SK-N-SH (cell line): Measurements from ENCODE around the gene PLBD2. TPM values are rescaled to one million over a fixed set of nuclear protein-coding genes. Genes with fewer than 3 reads are reported as not detected.

Experiments used
- CTCF ChIA-PET: fragments of 300-600, 350-600 bp; formaldehyde crosslinking; extraction: SDS; loops from one replicate; lab custom pipeline; 2021; lab: Yijun Ruan, JAX
- POLR2A ChIA-PET: fragments of 350-600 bp; sonication (Branson Sonifier 250); formaldehyde crosslinking; extraction: SDS; loops from one replicate; lab custom pipeline; 2020; ENCODE audit warnings: antibody characterized with exemption, inconsistent platforms; lab: Yijun Ruan, JAX
- DNase-seq: peaks from one replicate; pipeline ENCODE4 v3.0.0; 2012
- H2AFZ ChIP-seq: fragments of 200-600 bp; sonication (generic); 2 replicates; pipeline ENCODE4 v1.8.1; 2016; ENCODE audit warnings: antibody characterized with exemption, mild to moderate bottlenecking, low read depth
- H3F3A ChIP-seq: fragments of 200-600 bp; sonication (generic); replicated peaks from 2 replicates; pipeline ENCODE3; 2016; ENCODE audit warnings: antibody characterized with exemption, mild to moderate bottlenecking; ENCODE audit not compliant: insufficient read depth
- H3K27ac ChIP-seq, 2 experiments: fragments of 200-500 bp in 1 of 2; fragments of 200-600 bp in 1 of 2; sonication (Bioruptor generic) in 1 of 2; sonication (generic), shearing (Covaris generic) in 1 of 2; 2 replicates each; pipeline versions ENCODE4 v1.5.1 to v1.6.1; 2014 to 2016; ENCODE audit warnings: low read depth in 2 of 2, inconsistent platforms in 1 of 2, low read length in 1 of 2, mild to moderate bottlenecking in 1 of 2, mixed read lengths in 1 of 2
- H3K27me3 ChIP-seq: fragments of 200-600 bp; sonication (generic), shearing (Covaris generic); 2 replicates; pipeline ENCODE4 v1.6.1; 2016; ENCODE audit warnings: mixed run types; ENCODE audit not compliant: insufficient read depth
- H3K36me3 ChIP-seq, 2 experiments: fragments of 200-500 bp in 1 of 2; fragments of 200-600 bp in 1 of 2; sonication (Bioruptor generic) in 1 of 2; sonication (generic) in 1 of 2; replicated peaks in 1 of 2; 2 replicates each; pipeline versions ENCODE3 to v1.5.1; 2014 to 2016; ENCODE audit warnings: low read length in 1 of 2, mild to moderate bottlenecking in 1 of 2; ENCODE audit not compliant: insufficient read depth in 2 of 2, control insufficient read depth in 1 of 2
- H3K4me1 ChIP-seq, 2 experiments: fragments of 200-500 bp in 1 of 2; fragments of 200-600 bp in 1 of 2; sonication (Bioruptor generic) in 1 of 2; sonication (generic), shearing (Covaris generic) in 1 of 2; 2 replicates each; pipeline versions ENCODE4 v1.5.1 to v1.6.1; 2014 to 2016; ENCODE audit warnings: low read depth in 1 of 2, low read length in 1 of 2, mixed run types in 1 of 2; ENCODE audit not compliant: insufficient read depth in 2 of 2, control insufficient read depth in 1 of 2
- H3K4me2 ChIP-seq: fragments of 200-600 bp; sonication (generic), shearing (Covaris generic); 2 replicates; pipeline ENCODE4 v1.6.1; 2017; ENCODE audit warnings: mixed run types
- H3K4me3 ChIP-seq, 2 experiments: fragments of 200-500 bp in 1 of 2; fragments of 200-600 bp in 1 of 2; sonication (Bioruptor generic) in 1 of 2; sonication (generic), shearing (Covaris generic) in 1 of 2; 2 replicates each; pipeline versions ENCODE4 v1.5.1 to v1.8.1; 2014 to 2016; ENCODE audit warnings: low read depth in 2 of 2, inconsistent platforms in 1 of 2, low read length in 1 of 2, mild to moderate bottlenecking in 1 of 2, mixed read lengths in 1 of 2, moderate library complexity in 1 of 2
- H3K79me2 ChIP-seq: fragments of 200-600 bp; sonication (generic); 2 replicates; pipeline ENCODE4 v1.8.1; 2017; ENCODE audit warnings: mild to moderate bottlenecking; ENCODE audit not compliant: insufficient read depth
- H3K9ac ChIP-seq: fragments of 200-600 bp; sonication (generic); 2 replicates; pipeline ENCODE4 v1.6.1; 2017; ENCODE audit warnings: mixed run types
- H3K9me2 ChIP-seq: fragments of 200-600 bp; sonication (generic); 2 replicates; pipeline ENCODE4 v1.6.1; 2017; ENCODE audit warnings: mixed run types
- H3K9me3 ChIP-seq: fragments of 200-600 bp; sonication (generic); 2 replicates; pipeline ENCODE4 v1.6.1; 2017; ENCODE audit warnings: mixed run types, mild to moderate bottlenecking, moderate library complexity
- H4K20me1 ChIP-seq: fragments of 200-600 bp; sonication (generic); 2 replicates; pipeline ENCODE4 v1.6.1; 2017; ENCODE audit warnings: mild to moderate bottlenecking, mixed run types; ENCODE audit not compliant: insufficient read depth
- CHD2 ChIP-seq: fragments of 150-350 bp; IDR thresholded peaks from 2 replicates; pipeline ENCODE4 v1.6.1; 2018; ENCODE audit warnings: low read length; ENCODE audit not compliant: partially characterized antibody
- ELF1 ChIP-seq: IDR thresholded peaks from 2 replicates; pipeline ENCODE4 v1.4.0; 2012
- FOSL2 ChIP-seq: IDR thresholded peaks from 2 replicates; pipeline ENCODE4 v1.4.0; 2012; ENCODE audit warnings: low read depth, mild to moderate bottlenecking, moderate library complexity, borderline replicate concordance
- FOXJ3 ChIP-seq: sonication (generic); formaldehyde crosslinking; IDR thresholded peaks from 2 replicates; pipeline ENCODE4 v1.5.1; 2020; ENCODE audit warnings: mild to moderate bottlenecking, missing genetic modification reagents
- FOXM1 ChIP-seq: IDR thresholded peaks from 2 replicates; pipeline ENCODE4 v1.4.0; 2012; ENCODE audit warnings: low read depth, mild to moderate bottlenecking
- GABPA ChIP-seq: IDR thresholded peaks from 2 replicates; pipeline ENCODE4 v1.4.0; 2012; ENCODE audit warnings: low read depth, mild to moderate bottlenecking
- GATA2 ChIP-seq: sonication (generic); formaldehyde crosslinking; IDR thresholded peaks from 2 replicates; pipeline ENCODE4 v1.5.0; 2020; ENCODE audit warnings: mild to moderate bottlenecking, missing genetic modification reagents
- IRF3 ChIP-seq: fragments of 150-350 bp; IDR thresholded peaks from 2 replicates; pipeline ENCODE4 v1.6.1; 2016; ENCODE audit warnings: mild to moderate bottlenecking, low read depth, low read length
- JUND ChIP-seq: IDR thresholded peaks from 2 replicates; pipeline ENCODE4 v1.4.0; 2012
- MXI1 ChIP-seq: IDR thresholded peaks from 2 replicates; pipeline ENCODE4 v1.6.1; 2012; ENCODE audit warnings: mild to moderate bottlenecking, low read depth, low read length, improper control_type of control experiment
- NFIC ChIP-seq: IDR thresholded peaks from 2 replicates; pipeline ENCODE4 v1.4.0; 2012; ENCODE audit warnings: borderline replicate concordance
- PBX3 ChIP-seq: IDR thresholded peaks from 2 replicates; pipeline ENCODE4; 2012
- POLR2AphosphoS5 ChIP-seq: IDR thresholded peaks from 2 replicates; pipeline ENCODE4 v1.6.1; 2012; ENCODE audit warnings: low read depth, low read length
- RAD21 ChIP-seq: IDR thresholded peaks from 2 replicates; pipeline ENCODE4 v1.6.1; 2012; ENCODE audit warnings: mild to moderate bottlenecking, low read length
- RCOR1 ChIP-seq: fragments of 150-350 bp; IDR thresholded peaks from 2 replicates; pipeline ENCODE4 v1.6.1; 2017; ENCODE audit warnings: antibody characterized with exemption, low read length
- RXRA ChIP-seq: IDR thresholded peaks from 2 replicates; pipeline ENCODE4 v1.4.0; 2012; ENCODE audit warnings: low read depth, mild to moderate bottlenecking, borderline replicate concordance
- SIN3A ChIP-seq: IDR thresholded peaks from 2 replicates; pipeline ENCODE4 v1.6.1; 2012; ENCODE audit warnings: low read depth, mild to moderate bottlenecking, low read length, moderate library complexity, borderline replicate concordance
- TAF1 ChIP-seq: IDR thresholded peaks from 2 replicates; pipeline ENCODE4 v1.6.1; 2012; ENCODE audit warnings: low read depth, mild to moderate bottlenecking, low read length, moderate library complexity, borderline replicate concordance
- USF2 ChIP-seq: fragments of 150-350 bp; IDR thresholded peaks from 2 replicates; pipeline ENCODE4 v1.6.1; 2017; ENCODE audit warnings: antibody characterized with exemption, low read length, low read depth, borderline replicate concordance
- WGBS: methylation state at CpG from one replicate; pipeline ENCODE4 v1.1.6; 2017; ENCODE audit warnings: low lambda C conversion rate; 5-methylcytosine and 5-hydroxymethylcytosine counted together
- polyA plus RNA-seq, 3 experiments: library from polyadenylated mRNA; depleted of rRNA; stranded (reverse); fragments of >200 nt; gene quantifications; 2 replicates each; pipeline ENCODE4 v1.2.3, GENCODE V29; 2012

The PLBD2 gene
- polyA plus RNA-seq, 1 of the 3 experiments (the other 2 are of a cell fraction) = 15.2 TPM

GRCh38 chr12:113408756-113409298, 50.4 kb downstream of the PLBD2 start (continued):
- TF ChIP-seq USF2 (no peak), FOXJ3 (no peak), PBX3 (no peak), FOXM1 (no peak), JUND (no peak), NFIC (no peak), IRF3 (no peak), SIN3A (no peak)

GRCh38 chr12:113409462-113410124, 51.2 kb downstream of the PLBD2 start:
- Histone ChIP-seq H3K9ac (no peak overlapping the region), H3K9me2 (no peaks in the 10 kb centered on the region), H3K27ac (no peak overlapping the region), H3K4me2 (no peak overlapping the region), H3K4me3 (no peak overlapping the region), H4K20me1 (no peaks in the 10 kb centered on the region), H3K9me3 (no peaks in the 10 kb centered on the region), H2AFZ (no peak overlapping the region), H3K27me3 (no peaks in the 10 kb centered on the region), H3K4me1 (no peaks in the 10 kb centered on the region), H3K36me3 (no peaks in the 10 kb centered on the region), H3F3A (no peaks in the 10 kb centered on the region), H3K79me2 (no peaks in the 10 kb centered on the region)
- no peak for DNase-seq
- no peak for TF ChIP-seq RAD21
- TF ChIP-seq FOXM1 = no peak
- no peak for TF ChIP-seq FOSL2
- TF ChIP-seq IRF3 = no peak
- no peak for TF ChIP-seq RXRA
- no peak for TF ChIP-seq PBX3
- TF ChIP-seq CHD2 = no peak
- TF ChIP-seq GABPA = no peak
- no peak for TF ChIP-seq RCOR1
- no peak for TF ChIP-seq POLR2AphosphoS5
- no peak for TF ChIP-seq MXI1
- TF ChIP-seq GATA2 = no peak
- TF ChIP-seq ELF1 = no peak
- no peak for TF ChIP-seq TAF1
- POLR2A ChIA-PET = no interaction called here
- CTCF ChIA-PET = interaction anchor here (2.1 to 3.1 kb wide), 2 partner anchors 15 to 16 kb away, joined by 13 to 18 read pairs; no protein-coding TSS in a partner anchor
- WGBS = 63% methylated on average over 9 of the region's 9 CpGs
